ENCODE results near the gene C1R. TPM values are rescaled to one million over a fixed set of nuclear protein-coding genes. Genes with fewer than 3 reads are reported as not detected.

Gene C1R
- total RNA-seq, 2 experiments from 2014 or later = 0.84 to 1.2 TPM

DNA sequence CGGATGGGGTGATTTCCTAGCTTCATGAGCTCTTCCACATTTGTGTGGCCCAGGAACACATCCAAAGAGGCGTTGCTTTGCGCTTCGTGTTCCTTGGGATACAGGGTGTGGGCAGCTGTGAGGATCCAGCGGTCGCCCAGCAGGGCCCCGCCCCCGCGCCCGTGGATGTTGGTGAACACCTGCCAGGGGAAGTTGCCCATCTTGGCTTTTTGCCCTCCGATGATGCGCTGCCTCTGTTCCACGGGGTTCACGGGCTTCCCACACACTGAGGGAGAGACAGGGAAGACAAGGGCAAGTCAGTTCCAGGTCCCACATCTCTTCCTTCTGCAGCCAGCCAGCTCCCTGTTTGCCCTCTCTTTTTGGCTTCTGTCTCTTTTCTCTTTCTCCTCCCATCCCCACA, 11.2 kb downstream of the C1R start:
- ChIA-PET CTCF (no interaction called here), POLR2A (no interaction called here)

DNA sequence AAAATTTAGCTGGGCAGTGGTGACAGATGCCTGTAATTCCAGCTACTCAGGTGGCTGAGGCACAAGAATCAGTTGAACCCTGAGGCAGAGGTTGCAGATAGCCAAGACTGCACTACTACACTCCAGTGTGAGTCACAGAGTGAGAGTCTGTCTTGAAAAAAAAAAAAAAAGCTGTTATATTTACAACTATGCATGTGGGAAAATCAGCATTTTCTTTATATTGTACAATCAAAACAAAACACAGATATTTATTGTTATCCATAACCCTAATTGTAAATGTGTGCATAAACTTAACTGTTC, 12.5 kb downstream of the C1R start:
- POLR2A ChIA-PET = no interaction called here
- CTCF ChIA-PET = interaction anchor here (1.0 kb wide), 1 partner anchor 62 kb away, joined by 3 read pairs; the partner anchor contains the start of gene LPCAT3

DNA sequence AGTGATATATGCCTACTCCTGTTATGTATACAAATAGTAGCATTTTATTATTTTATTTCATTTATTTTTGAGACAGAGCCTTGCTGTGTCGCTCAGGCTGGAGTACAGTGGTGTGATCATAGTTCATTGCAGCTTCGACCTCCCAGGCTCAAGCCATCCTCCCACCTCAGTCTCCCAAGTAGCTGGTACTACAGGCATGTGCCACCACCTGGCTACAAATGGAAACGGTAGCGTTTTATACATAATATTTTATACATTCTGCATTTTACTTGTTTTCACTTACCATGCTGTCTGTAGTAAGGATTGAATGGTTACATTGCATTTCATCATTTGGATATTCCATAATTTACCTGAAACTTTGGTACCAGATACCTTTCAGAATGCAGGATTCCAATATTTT, 14.1 kb downstream of the C1R start:
- ChIA-PET POLR2A (no interaction called here), CTCF (interaction anchor here (1.0 kb wide), 1 partner anchor 133 kb away, joined by 3 read pairs; no protein-coding TSS in a partner anchor)

DNA sequence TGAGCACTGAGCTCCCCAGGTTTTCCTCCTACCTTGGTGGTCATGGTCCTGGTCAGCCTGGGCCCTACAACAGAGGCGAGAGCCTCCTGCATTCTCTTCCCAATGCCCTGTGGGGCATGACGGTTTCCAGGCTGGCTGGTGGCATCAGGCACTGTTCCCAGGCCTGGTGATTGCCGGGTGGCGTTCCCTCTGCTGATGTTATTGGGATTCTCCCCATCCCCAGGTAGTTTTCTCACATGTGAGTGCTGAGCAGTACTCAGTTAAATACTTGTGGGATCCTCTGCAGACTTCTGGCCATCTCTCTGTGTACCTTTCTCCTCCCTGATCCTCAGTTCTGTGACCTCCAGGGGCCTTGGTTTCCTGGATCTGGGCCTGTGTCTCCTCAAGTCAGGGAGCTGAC, 15.8 kb downstream of the C1R start:
- CTCF ChIA-PET = no interaction called here
- POLR2A ChIA-PET = no interaction called here

DNA sequence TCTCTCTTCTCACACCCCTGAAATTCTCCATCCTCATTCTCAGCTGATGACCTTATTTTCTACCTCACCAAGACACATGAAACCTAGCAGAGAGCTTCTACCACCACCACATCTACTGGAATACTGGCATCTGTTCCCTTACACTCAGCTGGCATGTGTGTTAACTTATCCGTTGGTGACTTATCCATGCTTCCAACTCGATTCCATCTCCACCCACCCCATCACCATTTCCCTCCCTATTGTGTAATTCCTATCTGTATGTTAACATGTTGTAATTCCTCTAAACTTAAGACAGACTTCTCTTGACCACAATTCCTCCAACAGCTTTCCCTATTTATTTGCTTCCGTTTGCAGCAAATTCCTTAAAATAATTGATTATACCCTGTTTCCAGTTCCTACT, 16.3 kb downstream of the C1R start:
- CTCF ChIA-PET = no interaction called here
- POLR2A ChIA-PET = no interaction called here

DNA sequence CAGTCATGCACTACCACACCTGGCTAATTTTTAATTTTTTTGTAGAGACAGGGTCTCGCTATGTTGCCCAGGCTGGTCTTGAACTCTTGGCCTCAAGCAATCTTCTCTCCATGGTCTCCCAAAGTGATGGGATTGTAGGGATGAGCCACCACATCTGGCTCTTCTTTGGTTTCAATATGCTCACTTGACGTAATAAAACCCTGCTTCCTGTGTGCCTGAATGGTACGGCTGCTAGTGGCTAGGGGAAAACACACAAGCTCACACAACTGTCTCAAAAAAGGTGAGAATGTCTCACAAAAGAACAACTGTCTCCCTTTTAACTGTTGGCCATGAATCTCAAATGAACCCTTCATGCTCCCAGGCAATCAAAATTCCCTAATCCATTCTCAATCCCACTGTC, 16.7 kb downstream of the C1R start:
- POLR2A ChIA-PET = no interaction called here
- CTCF ChIA-PET = no interaction called here

DNA sequence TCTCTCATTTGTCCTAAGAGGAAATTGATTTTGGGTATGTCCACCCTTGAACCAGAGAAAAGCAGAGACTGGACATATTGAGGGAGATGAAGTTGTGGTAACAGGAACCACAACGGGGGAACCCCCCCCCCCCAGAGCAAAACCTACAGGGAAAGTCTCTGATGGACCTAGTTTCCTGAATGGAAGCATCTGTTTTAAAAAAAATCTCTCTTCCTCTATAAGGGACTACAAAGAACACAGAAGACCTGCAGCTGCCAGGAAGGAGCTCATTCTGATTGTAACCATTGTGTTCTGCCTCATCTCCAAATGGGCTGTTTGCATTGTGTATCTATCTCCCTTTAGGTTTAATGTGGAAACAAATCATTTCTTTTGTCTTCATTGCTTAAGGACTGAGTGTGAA, 18.3 kb downstream of the C1R start:
- ChIA-PET POLR2A (no interaction called here), CTCF (no interaction called here)

DNA sequence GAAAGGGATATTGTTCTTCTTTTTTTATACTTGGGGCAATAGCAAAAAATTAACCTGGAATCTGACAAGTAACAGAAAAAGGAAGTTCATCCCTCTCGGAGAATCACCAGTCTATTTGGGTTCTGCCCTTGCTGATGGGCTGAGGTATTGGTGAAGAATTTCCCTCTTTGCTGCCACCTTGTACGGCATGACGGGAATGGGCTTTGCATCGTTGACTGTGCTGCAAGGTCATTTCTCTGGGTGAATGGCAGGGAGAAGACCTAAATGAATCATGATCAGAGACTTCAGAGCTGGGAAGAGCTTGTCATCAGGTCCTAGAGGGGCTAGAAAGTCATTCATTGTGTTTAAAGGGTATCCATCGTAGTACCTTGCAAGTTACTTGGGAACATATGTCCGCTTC, 19.7 kb downstream of the C1R start:
- ChIA-PET CTCF (no interaction called here), POLR2A (no interaction called here)

DNA sequence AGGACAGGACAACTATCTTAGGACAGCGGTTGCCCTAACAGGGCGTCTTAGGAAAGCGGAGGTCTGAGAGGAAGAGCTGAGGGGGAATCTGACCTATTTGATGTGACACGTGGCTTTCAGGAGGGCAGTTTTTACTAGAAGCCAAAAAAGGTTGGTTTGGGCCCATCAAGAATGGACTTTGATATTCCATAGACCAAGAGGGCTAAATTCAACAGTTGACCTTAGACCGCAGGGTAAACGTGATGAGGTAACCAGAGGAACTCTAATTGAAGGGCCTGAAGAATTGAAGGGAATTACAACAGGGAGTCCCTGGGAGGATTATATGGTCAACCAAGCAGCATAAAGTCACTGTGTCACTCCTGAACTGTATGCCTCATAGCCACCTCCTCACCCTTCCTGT, 20.2 kb downstream of the C1R start:
- ChIA-PET POLR2A (no interaction called here), CTCF (no interaction called here)

DNA sequence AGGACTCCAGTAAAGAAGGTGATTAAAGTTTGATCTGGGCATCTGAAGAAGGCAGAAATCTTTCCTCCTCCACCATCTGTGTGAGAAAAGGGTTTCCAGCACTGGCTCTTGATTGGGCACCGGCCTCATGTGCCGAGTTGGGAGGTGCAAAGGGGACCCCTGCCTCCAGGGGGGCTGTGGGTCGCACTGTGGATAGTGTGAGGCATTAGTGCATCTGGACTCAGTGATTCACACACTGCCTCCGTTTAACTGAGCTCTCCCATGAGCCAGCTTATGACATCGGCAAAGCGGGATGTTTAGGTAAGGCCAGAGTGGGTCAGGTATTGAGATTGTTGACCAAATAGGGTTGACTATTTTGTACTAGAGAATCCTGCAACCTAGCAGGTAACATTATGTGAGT, 22.9 kb downstream of the C1R start:
- CTCF ChIA-PET = no interaction called here
- POLR2A ChIA-PET = no interaction called here

DNA sequence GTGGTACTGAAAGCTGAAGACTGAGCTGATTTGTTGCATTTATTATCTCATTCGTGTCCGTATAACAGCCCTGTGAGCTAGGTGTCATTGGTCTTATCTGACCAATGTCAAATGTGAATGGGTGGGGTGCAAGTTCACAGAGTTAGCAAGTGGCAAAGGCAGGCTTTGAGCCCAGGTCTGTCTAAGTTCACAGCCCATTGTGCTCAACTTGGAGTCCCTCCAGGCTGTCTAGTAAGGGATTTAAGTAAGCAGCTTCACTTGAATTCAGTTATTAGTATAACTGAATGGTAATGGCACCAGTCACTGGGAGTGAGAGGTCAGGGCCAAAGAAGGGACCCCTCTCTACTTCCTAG, 23.3 kb downstream of the C1R start:
- CTCF ChIA-PET = interaction anchor here (0.7 to 1.1 kb wide), 2 partner anchors 25 to 51 kb away, joined by 3 to 6 read pairs; partner anchors contain the start of gene LPCAT3
- POLR2A ChIA-PET = no interaction called here

DNA sequence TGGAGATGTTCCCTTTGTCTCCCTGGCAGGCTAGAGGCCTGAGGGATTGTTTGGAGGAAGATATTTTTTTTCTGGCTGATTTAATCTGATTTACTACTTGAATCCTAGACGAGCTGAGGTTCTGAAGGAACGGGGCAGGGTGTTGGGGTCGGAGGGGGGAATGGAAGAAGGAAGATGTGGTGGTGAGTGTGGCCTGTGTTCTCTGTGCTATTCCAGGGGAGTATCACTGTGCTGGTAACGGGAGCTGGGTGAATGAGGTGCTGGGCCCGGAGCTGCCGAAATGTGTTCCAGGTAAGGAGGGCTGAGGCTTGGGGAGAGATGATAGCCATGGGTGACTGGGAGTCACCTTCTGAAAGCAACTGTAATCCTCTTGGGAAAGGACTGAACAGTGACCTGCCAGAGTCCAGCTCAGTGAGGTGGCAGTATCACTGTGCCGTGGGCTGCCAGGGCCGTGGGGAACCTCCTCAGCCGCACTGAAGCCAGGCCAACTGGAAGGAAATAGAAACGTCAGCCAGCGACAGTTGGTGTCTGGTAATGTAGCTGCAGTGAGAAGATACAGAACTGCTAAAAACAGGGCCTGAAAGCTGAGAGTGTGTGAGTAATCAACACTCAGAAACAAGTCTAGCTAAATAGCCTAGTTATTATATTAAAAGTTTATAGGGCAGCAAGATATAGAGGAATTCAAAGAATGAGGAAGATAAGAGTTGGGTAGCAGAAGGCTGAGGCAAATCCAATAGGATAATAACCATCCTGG, 23.8 kb downstream of the C1R start:
- ChIA-PET CTCF (interaction anchor here (0.7 to 1.1 kb wide), 2 partner anchors 26 to 50 kb away, joined by 3 to 6 read pairs; partner anchors contain the start of gene LPCAT3), POLR2A (no interaction called here)

DNA sequence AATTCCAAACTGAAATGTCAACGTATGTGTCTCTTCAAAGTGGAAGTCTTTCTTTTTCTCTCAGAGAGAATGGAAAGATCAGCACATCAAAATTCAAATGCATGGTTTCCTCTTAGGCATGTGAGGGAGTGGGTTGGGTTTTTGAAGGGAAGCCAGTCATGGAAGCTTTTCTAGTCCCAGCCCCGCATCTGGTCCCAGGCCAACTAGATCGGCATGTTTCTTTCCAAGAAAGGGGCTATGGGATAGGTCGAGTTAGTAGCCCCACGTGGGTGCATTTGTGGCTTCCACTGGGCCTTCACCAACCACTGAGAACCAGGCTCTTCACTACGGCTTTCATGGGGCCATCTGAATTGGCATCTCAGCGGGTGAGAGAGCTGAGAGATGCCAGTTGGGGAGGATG, 25.1 kb downstream of the C1R start:
- POLR2A ChIA-PET = no interaction called here
- CTCF ChIA-PET = no interaction called here

DNA sequence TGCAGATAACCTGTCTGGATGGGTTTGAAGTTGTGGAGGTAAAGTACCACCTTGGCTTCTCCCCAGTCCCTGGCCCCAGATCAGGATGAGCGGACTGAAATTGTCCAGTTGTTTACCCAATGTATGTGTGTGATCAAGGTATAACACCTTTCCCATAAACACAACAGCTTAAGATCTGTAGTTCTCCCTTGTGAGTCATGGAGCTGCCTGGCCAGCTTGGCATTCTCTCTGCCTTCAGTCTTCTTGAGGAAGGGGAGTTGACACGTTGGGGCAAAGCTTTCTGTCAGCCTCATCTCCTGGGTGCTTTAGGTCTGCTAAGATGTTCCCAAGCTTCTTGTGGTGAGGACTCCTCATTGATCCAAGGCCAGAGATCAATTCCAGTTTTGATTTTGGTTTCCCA, 25.6 kb downstream of the C1R start:
- ChIA-PET POLR2A (no interaction called here), CTCF (no interaction called here)

DNA sequence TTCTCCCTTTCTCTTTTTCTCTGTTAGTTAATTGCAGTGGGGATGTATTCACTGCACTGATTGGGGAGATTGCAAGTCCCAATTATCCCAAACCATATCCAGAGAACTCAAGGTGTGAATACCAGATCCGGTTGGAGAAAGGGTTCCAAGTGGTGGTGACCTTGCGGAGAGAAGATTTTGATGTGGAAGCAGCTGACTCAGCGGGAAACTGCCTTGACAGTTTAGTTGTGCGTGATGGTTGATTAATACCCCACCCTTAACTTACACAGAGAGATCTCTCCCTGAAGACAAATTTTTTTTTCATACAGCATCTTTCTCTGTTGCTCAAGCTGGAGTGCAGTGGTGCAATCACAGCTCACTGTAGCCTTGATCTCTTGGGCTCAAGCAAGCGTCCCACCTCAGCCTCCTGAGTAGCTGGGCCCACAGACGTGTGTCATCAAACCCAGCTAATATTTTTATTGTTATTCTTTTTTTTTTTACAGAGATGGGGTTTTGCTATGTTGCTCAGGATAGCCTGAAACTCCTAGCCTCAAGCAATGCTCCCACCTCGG, 27.1 kb downstream of the C1R start:
- ChIA-PET POLR2A (no interaction called here), CTCF (no interaction called here)

DNA sequence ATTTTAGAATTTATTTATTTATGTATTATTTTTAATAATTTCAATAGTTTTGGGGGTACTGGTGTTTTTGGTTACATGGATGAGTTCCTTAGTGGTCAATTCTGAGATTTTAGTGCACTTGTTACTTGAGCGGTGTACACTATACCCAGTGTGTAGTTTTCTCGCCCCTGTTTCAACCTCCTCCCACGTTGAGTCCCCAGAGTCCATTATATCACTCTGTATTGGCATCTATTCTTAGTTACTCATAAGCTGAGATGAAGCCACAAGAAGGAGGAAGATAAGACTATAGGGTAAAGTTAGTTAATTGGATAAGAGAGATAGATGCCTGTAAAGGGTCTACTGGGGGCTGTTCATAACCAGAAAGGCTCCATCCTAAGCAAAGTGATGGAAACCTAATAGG, 27.7 kb downstream of the C1R start:
- ChIA-PET CTCF (no interaction called here), POLR2A (no interaction called here)

DNA sequence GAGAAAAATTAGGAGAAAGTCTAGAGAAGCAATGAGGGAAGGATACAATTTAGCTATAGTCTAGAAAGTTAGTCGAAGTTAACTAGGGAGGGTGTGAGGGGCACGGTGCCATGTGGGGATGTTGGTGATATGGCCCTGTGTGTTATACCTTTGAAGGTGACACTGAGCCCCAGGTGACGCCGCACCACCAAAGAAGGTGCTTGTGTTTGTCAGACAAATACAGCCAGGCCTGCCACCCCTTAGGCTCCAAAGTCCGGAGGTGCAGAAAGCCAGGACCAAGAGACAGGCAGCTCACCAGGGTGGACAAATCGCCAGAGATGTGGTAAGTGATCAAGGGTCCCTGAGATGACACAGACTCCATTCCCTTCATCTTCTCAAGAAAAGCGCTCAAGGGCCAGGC, 30.6 kb downstream of the C1R start:
- POLR2A ChIA-PET = no interaction called here
- CTCF ChIA-PET = no interaction called here

DNA sequence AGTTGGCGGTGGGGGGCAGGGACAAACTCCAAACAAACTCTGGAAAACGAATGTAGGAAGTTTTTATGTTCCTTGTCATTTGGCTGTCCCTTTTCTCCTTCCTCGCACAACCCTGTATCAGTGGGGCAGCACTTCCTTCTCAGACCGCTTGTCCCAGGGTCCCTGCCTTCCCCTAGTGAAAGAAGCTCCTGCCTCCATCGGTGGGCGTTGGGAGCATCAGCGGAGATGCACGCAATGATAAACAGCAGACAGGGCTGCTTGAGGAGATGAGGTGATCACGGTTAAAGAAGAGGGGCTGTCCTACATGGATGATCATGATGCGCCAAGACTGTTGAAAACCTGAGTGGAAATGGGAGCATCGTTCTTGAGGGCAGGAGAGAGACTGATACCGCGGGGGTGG, 31.1 kb downstream of the C1R start:
- CTCF ChIA-PET = interaction anchor here (1.1 kb wide), 1 partner anchor 101 kb away, joined by 3 read pairs; no protein-coding TSS in a partner anchor
- POLR2A ChIA-PET = no interaction called here

DNA sequence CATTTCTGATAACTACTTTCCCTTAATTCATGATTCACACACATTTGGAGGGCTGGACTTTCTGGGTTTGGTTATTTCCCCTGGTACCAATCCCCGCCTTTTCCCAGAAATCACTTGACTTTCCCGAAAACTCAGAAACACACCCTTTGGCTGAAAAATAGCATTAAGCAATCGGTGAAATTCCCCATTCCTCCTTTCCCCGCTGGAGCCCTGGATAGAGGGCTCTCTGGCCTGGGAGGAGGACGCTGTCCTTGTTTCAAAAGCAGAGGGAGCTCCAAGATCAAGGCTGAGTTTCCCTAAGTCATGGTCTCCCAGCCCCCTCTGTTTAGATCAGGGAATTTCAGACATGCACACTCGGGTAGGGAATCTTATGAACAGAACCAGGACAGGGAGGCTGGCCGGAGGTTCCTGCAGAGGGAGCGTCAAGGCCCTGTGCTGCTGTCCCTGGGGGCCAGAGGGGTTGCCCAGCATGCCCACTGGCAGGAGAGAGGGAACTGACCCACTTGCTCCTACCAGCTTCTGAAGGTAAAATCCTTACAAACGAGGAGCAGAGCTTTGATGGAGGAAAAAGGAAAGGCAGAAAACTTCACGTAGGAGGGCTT, 31.8 kb downstream of the C1R start, which contains the start of gene C1S:
C1S (plus strand) TSS at position 366 of the 602 bp plus-strand sequence. CDS start 1,195 bp downstream, outside the sequence.
- ChIA-PET CTCF (interaction anchor here (1.1 kb wide), 1 partner anchor 102 kb away, joined by 3 read pairs; no protein-coding TSS in a partner anchor), POLR2A (no interaction called here)

DNA sequence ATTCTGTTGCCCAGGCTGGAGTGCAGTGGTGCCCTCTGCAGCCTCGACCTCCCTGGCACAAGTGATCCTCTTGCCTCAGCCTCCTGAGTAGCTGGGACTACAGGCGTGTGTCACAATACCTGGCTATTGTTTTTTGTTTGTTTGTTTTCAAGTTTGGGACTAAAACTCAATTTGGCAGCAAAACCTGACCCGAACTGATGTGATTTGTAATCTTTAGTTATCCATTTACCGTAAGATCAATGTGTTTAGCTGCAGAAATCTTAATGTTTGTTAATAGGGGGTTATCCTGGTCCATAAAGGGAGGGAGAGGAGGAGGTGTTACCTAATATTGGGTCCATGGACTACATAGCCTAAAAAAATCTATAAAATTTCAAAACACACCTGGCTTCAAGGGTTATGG, 32.5 kb downstream of the C1R start:
- CTCF ChIA-PET = interaction anchor here (1.1 kb wide), 1 partner anchor 102 kb away, joined by 3 read pairs; no protein-coding TSS in a partner anchor
- POLR2A ChIA-PET = no interaction called here

DNA sequence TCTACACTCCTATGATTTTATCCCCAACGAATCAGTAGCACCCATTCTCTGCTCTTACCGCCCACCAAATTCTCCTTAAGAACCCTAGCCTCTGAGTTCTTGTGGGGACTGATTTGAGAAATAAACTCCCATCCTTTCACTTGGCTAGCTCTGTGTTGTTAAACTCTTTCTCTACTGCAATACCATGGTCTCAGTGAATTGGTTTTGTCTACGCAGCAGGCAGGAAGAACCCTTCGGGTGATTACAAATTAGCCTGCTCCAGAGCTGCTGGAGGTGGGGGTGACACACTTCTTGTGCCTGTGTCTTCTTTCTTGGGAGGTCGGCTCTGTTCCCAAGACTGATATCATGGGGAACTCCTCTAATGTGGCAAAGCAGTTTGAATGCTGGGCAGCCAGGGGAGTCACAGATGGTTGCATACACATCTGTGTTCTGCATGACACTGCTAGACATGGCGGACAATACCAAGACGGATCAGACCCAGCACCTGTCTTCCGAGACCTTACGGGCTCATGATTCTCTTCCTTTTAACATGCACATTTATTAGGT, 33.3 kb downstream of the C1R start:
- ChIA-PET CTCF (no interaction called here), POLR2A (interaction anchor here (0.7 kb wide), 1 partner anchor 651 kb away, joined by 3 read pairs; no protein-coding TSS in a partner anchor)
